H1 (cell line): ENCODE data around the gene EDC3. TPM values are rescaled to one million over a fixed set of nuclear protein-coding genes. Genes with fewer than 3 reads are reported as not detected.

Experiments used
- BACH1 ChIP-seq: IDR thresholded peaks from 2 replicates; pipeline ENCODE4 v1.6.1; 2012; ENCODE audit warnings: low read length, improper control_type of control experiment
- CBX5 ChIP-seq: fragments of 300-800, 300-1000 bp; sonication (generic); IDR thresholded peaks from 2 replicates; pipeline ENCODE4 v1.7.1; 2016; ENCODE audit warnings: antibody characterized with exemption, low read length, low read depth
- JUND ChIP-seq: IDR thresholded peaks from 2 replicates; pipeline ENCODE4 v1.6.1; 2011; ENCODE audit warnings: mild to moderate bottlenecking, improper control_type of control experiment, low read length
- POLR2A ChIP-seq, 2 experiments: IDR thresholded peaks; 1 replicate in 1 of 2; 2 replicates in 1 of 2; pipeline ENCODE4 v1.6.1; 2011; ENCODE audit warnings: low read depth in 2 of 2, low read length in 2 of 2, mild to moderate bottlenecking in 2 of 2; ENCODE audit errors: control extremely low read depth in 1 of 2
- SIN3A ChIP-seq, 2 experiments: IDR thresholded peaks in 1 of 2; conservative IDR thresholded peaks in 1 of 2; 2 replicates each; pipeline ENCODE4 v1.6.1; 2011 to 2012; ENCODE audit warnings: low read length in 2 of 2, improper control_type of control experiment in 1 of 2, low read depth in 1 of 2, mild to moderate bottlenecking in 1 of 2
- SP4 ChIP-seq: IDR thresholded peaks from 2 replicates; pipeline ENCODE4 v1.6.1; 2012; ENCODE audit warnings: low read length, inconsistent platforms
- SUZ12 ChIP-seq: fragments of 200-600 bp; sonication (generic); IDR thresholded peaks from 2 replicates; pipeline ENCODE4 v1.6.1; 2012; ENCODE audit warnings: mild to moderate bottlenecking, inconsistent platforms, low read length, moderate library complexity, mixed read lengths
- TAF7 ChIP-seq: optimal IDR thresholded peaks from 2 replicates; pipeline ENCODE3; 2011; ENCODE audit warnings: low read depth, mild to moderate bottlenecking, inconsistent platforms, low read length, moderate library complexity, borderline replicate concordance
- polyA plus RNA-seq, 7 experiments: library from polyadenylated mRNA; depleted of rRNA in 3 of 7; stranded (reverse) in 5 of 7; unstranded in 2 of 7; fragments of >200 nt in 5 of 7; fragments of 200-250 nt in 2 of 7; gene quantifications; 1 replicate in 5 of 7; 2 replicates in 1 of 7; 4 replicates in 1 of 7; pipeline versions ENCODE4 v1.2.1 to v1.2.3, GENCODE V29; 2011 to 2013; ENCODE audit warnings: missing spikeins in 2 of 7, mixed read lengths in 2 of 7
- total RNA-seq: library from RNA; stranded (reverse); fragmentation: NEBNext Ultra II Directional; extraction: Animal tissue kit (Norgen Biotek cat#: 25700); gene quantifications from 2 replicates; pipeline ENCODE4 v1.2.1, GENCODE V29; 2021
- TF ChIP-seq, protein P1 (sequence below): IDR thresholded peaks from 2 replicates; pipeline ENCODE4 v1.6.1; 2011; ENCODE audit warnings: low read depth, mild to moderate bottlenecking, low read length; ENCODE audit not compliant: insufficient read depth
- TF ChIP-seq, protein P2 (sequence below): fragments of 300-600 bp; sonication (generic); IDR thresholded peaks from 2 replicates; pipeline ENCODE4 v1.7.1; 2012; ENCODE audit warnings: low read length, moderate library complexity, mild to moderate bottlenecking, inconsistent platforms; ENCODE audit not compliant: insufficient replicate concordance

Gene EDC3
- total and polyA plus RNA-seq, 2 of the 8 experiments (the other 6 are each of a cell fraction or from before 2014, with no cell fraction given) = 45.0 to 50.8 TPM

DNA sequence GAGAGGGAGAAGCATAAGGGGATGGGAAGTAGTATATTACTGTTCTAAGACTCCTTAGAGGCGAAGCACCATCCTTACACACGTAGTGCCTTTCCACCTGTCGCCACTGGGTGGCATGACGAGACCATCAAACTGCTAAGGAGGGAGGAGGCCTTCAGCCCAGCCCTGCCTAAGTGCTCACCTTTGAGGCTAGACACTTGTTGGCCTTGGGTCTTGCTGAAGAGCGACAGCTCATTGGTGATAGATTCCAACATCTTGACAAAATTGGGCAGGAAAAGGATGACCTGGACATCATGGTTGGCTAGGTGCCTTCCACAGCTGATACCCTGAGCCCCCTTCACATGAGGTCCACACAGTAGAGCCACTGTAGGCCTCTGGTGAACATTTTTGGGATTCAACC lies 60.6 kb downstream of the EDC3 start (continued):
- TF ChIP-seq SIN3A (conservative IDR thresholded peaks at IDR 0.05 in 1 of 2, IDR thresholded peaks at IDR 0.05 in 1 of 2; ENCODE audit: low read depth in 1 of 2, low read length in 2 of 2) = 0 out of 4 replicates have a peak, but pooled peaks of 1 of the 2 experiments have one; percentile 32
- TF ChIP-seq, protein P1, sequence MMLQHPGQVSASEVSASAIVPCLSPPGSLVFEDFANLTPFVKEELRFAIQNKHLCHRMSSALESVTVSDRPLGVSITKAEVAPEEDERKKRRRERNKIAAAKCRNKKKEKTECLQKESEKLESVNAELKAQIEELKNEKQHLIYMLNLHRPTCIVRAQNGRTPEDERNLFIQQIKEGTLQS = no peak
- no peak for TF ChIP-seq BACH1
- TF ChIP-seq SUZ12 = no peak
- TF ChIP-seq CBX5 = no peak
- no peak for TF ChIP-seq SP4
- TF ChIP-seq, protein P2, sequence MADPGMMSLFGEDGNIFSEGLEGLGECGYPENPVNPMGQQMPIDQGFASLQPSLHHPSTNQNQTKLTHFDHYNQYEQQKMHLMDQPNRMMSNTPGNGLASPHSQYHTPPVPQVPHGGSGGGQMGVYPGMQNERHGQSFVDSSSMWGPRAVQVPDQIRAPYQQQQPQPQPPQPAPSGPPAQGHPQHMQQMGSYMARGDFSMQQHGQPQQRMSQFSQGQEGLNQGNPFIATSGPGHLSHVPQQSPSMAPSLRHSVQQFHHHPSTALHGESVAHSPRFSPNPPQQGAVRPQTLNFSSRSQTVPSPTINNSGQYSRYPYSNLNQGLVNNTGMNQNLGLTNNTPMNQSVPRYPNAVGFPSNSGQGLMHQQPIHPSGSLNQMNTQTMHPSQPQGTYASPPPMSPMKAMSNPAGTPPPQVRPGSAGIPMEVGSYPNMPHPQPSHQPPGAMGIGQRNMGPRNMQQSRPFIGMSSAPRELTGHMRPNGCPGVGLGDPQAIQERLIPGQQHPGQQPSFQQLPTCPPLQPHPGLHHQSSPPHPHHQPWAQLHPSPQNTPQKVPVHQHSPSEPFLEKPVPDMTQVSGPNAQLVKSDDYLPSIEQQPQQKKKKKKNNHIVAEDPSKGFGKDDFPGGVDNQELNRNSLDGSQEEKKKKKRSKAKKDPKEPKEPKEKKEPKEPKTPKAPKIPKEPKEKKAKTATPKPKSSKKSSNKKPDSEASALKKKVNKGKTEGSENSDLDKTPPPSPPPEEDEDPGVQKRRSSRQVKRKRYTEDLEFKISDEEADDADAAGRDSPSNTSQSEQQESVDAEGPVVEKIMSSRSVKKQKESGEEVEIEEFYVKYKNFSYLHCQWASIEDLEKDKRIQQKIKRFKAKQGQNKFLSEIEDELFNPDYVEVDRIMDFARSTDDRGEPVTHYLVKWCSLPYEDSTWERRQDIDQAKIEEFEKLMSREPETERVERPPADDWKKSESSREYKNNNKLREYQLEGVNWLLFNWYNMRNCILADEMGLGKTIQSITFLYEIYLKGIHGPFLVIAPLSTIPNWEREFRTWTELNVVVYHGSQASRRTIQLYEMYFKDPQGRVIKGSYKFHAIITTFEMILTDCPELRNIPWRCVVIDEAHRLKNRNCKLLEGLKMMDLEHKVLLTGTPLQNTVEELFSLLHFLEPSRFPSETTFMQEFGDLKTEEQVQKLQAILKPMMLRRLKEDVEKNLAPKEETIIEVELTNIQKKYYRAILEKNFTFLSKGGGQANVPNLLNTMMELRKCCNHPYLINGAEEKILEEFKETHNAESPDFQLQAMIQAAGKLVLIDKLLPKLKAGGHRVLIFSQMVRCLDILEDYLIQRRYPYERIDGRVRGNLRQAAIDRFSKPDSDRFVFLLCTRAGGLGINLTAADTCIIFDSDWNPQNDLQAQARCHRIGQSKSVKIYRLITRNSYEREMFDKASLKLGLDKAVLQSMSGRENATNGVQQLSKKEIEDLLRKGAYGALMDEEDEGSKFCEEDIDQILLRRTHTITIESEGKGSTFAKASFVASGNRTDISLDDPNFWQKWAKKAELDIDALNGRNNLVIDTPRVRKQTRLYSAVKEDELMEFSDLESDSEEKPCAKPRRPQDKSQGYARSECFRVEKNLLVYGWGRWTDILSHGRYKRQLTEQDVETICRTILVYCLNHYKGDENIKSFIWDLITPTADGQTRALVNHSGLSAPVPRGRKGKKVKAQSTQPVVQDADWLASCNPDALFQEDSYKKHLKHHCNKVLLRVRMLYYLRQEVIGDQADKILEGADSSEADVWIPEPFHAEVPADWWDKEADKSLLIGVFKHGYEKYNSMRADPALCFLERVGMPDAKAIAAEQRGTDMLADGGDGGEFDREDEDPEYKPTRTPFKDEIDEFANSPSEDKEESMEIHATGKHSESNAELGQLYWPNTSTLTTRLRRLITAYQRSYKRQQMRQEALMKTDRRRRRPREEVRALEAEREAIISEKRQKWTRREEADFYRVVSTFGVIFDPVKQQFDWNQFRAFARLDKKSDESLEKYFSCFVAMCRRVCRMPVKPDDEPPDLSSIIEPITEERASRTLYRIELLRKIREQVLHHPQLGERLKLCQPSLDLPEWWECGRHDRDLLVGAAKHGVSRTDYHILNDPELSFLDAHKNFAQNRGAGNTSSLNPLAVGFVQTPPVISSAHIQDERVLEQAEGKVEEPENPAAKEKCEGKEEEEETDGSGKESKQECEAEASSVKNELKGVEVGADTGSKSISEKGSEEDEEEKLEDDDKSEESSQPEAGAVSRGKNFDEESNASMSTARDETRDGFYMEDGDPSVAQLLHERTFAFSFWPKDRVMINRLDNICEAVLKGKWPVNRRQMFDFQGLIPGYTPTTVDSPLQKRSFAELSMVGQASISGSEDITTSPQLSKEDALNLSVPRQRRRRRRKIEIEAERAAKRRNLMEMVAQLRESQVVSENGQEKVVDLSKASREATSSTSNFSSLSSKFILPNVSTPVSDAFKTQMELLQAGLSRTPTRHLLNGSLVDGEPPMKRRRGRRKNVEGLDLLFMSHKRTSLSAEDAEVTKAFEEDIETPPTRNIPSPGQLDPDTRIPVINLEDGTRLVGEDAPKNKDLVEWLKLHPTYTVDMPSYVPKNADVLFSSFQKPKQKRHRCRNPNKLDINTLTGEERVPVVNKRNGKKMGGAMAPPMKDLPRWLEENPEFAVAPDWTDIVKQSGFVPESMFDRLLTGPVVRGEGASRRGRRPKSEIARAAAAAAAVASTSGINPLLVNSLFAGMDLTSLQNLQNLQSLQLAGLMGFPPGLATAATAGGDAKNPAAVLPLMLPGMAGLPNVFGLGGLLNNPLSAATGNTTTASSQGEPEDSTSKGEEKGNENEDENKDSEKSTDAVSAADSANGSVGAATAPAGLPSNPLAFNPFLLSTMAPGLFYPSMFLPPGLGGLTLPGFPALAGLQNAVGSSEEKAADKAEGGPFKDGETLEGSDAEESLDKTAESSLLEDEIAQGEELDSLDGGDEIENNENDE = no peak
- no peak for TF ChIP-seq TAF7
- 0 out of 2 replicates have a peak, but pooled peaks have one; percentile 30 for TF ChIP-seq JUND
- TF ChIP-seq POLR2A (IDR thresholded peaks at IDR 0.05; ENCODE audit: control extremely low read depth in 1 of 2, low read depth in 2 of 2, low read length in 2 of 2) = no peak
